Ramos (cell line): ENCODE data around the gene MYCBPAP.

Source experiments
- in situ Hi-C: fragments of 300-500 bp; cut with MboI; formaldehyde crosslinking; loops from one replicate; pipeline ENCODE4 v1.14.3; 2022; ENCODE audit warnings: low sequenced_read_pairs; ENCODE audit not compliant: unreplicated experiment

The MYCBPAP gene

GRCh38 chr17:50514936-50515702 is 6.9 kb downstream of the MYCBPAP start:
- in situ Hi-C loops, result no loop called here

- in situ Hi-C loops, result no loop called here
Measured at GRCh38 chr17:50517011-50517410, 8.8 kb downstream of the MYCBPAP start.

GRCh38 chr17:50517504-50518383 is 9.5 kb downstream of the MYCBPAP start:
- in situ Hi-C loops, result no loop called here

- in situ Hi-C loops, result no loop called here
Measured at GRCh38 chr17:50518384-50519023, 10.3 kb downstream of the MYCBPAP start.

GRCh38 chr17:50519141-50519834 is 11.0 kb downstream of the MYCBPAP start:
- in situ Hi-C loops, result no loop called here

- in situ Hi-C loops, result no loop called here
Measured at GRCh38 chr17:50520483-50520882, 12.2 kb downstream of the MYCBPAP start.

GRCh38 chr17:50521514-50521913 is 13.3 kb downstream of the MYCBPAP start:
- in situ Hi-C loops, result no loop called here

GRCh38 chr17:50522766-50523165 is 14.5 kb downstream of the MYCBPAP start:
- in situ Hi-C loops, result no loop called here

GRCh38 chr17:50523208-50523607 is 15.0 kb downstream of the MYCBPAP start:
- in situ Hi-C loops, result no loop called here

GRCh38 chr17:50524838-50525237 is 16.6 kb downstream of the MYCBPAP start:
- in situ Hi-C loops, result no loop called here

- in situ Hi-C loops, result no loop called here
Measured at GRCh38 chr17:50527155-50527762, 19.0 kb downstream of the MYCBPAP start.

- in situ Hi-C loops, result no loop called here
Measured at GRCh38 chr17:50527949-50528474, 19.8 kb downstream of the MYCBPAP start.

- in situ Hi-C loops, result no loop called here
Measured at GRCh38 chr17:50529849-50530248, 21.6 kb downstream of the MYCBPAP start.

- in situ Hi-C loops, result no loop called here
Measured at GRCh38 chr17:50531428-50532025, 23.3 kb downstream of the MYCBPAP start.

- in situ Hi-C loops, result no loop called here
Measured at GRCh38 chr17:50532452-50533024, 24.3 kb downstream of the MYCBPAP start, which contains the start of gene EPN3. TSS of gene EPN3 (plus strand) at chr17:50532735. CDS start at chr17:50536557, 3,822 bp downstream.

- in situ Hi-C loops, result no loop called here
Measured at GRCh38 chr17:50533185-50533584, 24.9 kb downstream of the MYCBPAP start.

GRCh38 chr17:50533720-50534148 is 25.5 kb downstream of the MYCBPAP start:
- in situ Hi-C loops, result no loop called here

- in situ Hi-C loops, result no loop called here
Measured at GRCh38 chr17:50534222-50534978, 26.2 kb downstream of the MYCBPAP start.
